ENCODE measurements around the gene PPP6R2. TPM values are rescaled to one million over a fixed set of nuclear protein-coding genes. Genes with fewer than 3 reads are reported as not detected.

The PPP6R2 gene
- polyA plus RNA-seq, 1 experiment: 26.6 TPM

- H3K9me3 ChIP-seq (ENCODE audit: control insufficient read depth, insufficient read depth, low read length): no peaks in the 10 kb centered on the region
- no peak for DNase-seq (ENCODE audit: low read depth, low spot score)
- H3K4me3 ChIP-seq (ENCODE audit: low read depth, low read length): no peak overlapping the region
- TF ChIP-seq CTCF (IDR thresholded peaks at IDR 0.05; ENCODE audit: low read depth, low read length): no peak
- H3K27me3 ChIP-seq (ENCODE audit: control insufficient read depth, insufficient read depth, low read length): no peaks in the 10 kb centered on the region
- no peak overlapping the region for H3K27ac ChIP-seq (ENCODE audit: low read depth, low read length)
- ChIA-PET POLR2A (no interaction called here), CTCF (interaction anchor here (0.6 to 0.7 kb wide), 2 partner anchors 11 to 267 kb away, joined by 3 read pairs; no protein-coding TSS in a partner anchor)
Observed at GRCh38 chr22:50356186-50356585, 13.1 kb downstream of the PPP6R2 start.

DNA sequence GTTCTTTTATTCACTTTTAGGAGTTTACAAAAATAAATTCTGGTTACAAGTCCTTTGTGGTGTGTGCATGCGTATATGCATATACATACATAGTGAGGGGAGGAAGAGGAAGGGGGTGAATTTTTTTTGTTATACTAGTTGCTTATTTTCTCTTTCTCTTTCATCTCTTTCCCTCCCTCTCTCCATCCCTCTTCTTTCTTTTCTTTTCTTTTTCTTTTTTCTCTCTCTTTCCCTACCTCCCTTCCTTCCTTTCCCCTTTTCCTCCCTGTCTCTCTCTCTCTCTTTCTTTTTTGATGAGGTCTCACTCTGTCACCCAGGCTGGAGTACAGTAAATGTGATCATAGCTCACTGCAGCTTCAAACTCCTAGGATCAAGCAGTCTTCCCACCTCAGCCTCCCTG, 14.1 kb downstream of the PPP6R2 start:
- Histone ChIP-seq H3K27me3 (ENCODE audit: control insufficient read depth, insufficient read depth, low read length) (no peaks in the 10 kb centered on the region), H3K4me3 (ENCODE audit: low read depth, low read length) (no peak overlapping the region), H3K27ac (ENCODE audit: low read depth, low read length) (no peak overlapping the region), H3K9me3 (ENCODE audit: control insufficient read depth, insufficient read depth, low read length) (no peaks in the 10 kb centered on the region)
- no peak for TF ChIP-seq CTCF (IDR thresholded peaks at IDR 0.05; ENCODE audit: low read depth, low read length)
- DNase-seq (ENCODE audit: low read depth, low spot score): no peak
- ChIA-PET POLR2A (no interaction called here), CTCF (interaction anchor here (0.7 to 1.0 kb wide), 2 partner anchors 169 to 264 kb away, joined by 3 to 4 read pairs; partner anchors contain the start of gene SCO2)

- POLR2A ChIA-PET: no interaction called here
- Histone ChIP-seq H3K4me3 (ENCODE audit: low read depth, low read length) (no peak overlapping the region), H3K9me3 (ENCODE audit: control insufficient read depth, insufficient read depth, low read length) (no peaks in the 10 kb centered on the region), H3K27me3 (ENCODE audit: control insufficient read depth, insufficient read depth, low read length) (no peaks in the 10 kb centered on the region), H3K27ac (ENCODE audit: low read depth, low read length) (no peak overlapping the region)
- CTCF ChIA-PET: interaction anchor here (0.7 to 1.5 kb wide), 5 partner anchors 9 to 263 kb away, joined by 3 to 4 read pairs (median 4); partner anchors contain the start of genes SCO2 and SYCE3
- TF ChIP-seq CTCF (IDR thresholded peaks at IDR 0.05; ENCODE audit: low read depth, low read length): no peak
- no peak for DNase-seq (ENCODE audit: low read depth, low spot score)
Observed at GRCh38 chr22:50357756-50358155, 14.6 kb downstream of the PPP6R2 start.

DNA sequence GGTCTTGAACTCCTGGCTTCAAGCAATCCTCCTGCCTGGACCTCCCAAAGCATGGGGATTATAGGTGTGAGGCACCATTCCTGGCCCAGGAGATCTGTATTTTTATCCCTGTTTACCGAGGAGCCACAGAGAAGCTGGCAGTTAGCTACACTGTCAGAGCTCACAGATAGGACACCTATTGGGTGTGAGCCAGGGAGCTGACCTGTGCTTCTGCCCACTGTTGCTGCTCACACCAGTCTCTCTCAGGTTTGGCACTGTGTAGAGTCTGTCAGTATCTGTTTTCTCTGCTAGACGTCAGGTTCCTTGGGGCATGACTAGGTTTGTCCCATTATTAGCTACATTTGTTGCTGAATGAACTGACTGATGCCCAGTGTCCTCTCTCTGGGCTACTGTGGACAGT, 17.5 kb downstream of the PPP6R2 start:
- Histone ChIP-seq H3K9me3 (ENCODE audit: control insufficient read depth, insufficient read depth, low read length) (no peaks in the 10 kb centered on the region), H3K4me3 (ENCODE audit: low read depth, low read length) (no peak overlapping the region), H3K27ac (ENCODE audit: low read depth, low read length) (no peak overlapping the region), H3K27me3 (ENCODE audit: control insufficient read depth, insufficient read depth, low read length) (no peaks in the 10 kb centered on the region)
- CTCF ChIA-PET: no interaction called here
- DNase-seq (ENCODE audit: low read depth, low spot score): no peak
- POLR2A ChIA-PET: no interaction called here
- TF ChIP-seq CTCF (IDR thresholded peaks at IDR 0.05; ENCODE audit: low read depth, low read length): no peak

DNA sequence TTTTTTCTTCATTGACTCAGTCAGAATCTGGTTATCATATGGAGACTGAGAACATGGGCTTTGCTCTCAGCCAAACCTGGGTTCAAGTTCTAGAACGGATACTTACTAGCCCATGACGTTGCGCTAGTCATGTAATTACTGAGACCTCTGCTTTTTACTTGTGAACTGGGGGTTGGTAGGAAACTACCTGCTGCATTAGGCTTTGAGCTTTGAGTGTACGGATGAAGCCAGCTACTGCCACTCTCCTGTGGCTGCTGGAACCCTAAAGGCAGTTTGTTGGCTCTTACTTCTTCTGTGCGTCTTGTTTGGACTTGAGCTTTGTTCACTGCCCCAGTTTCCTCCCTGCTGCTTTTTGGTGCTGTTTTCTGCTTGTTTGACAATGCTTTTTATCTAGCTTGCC, 18.1 kb downstream of the PPP6R2 start:
- ChIA-PET CTCF (no interaction called here), POLR2A (no interaction called here)
- DNase-seq (ENCODE audit: low read depth, low spot score): no peak
- TF ChIP-seq CTCF (IDR thresholded peaks at IDR 0.05; ENCODE audit: low read depth, low read length): no peak
- Histone ChIP-seq H3K27me3 (ENCODE audit: control insufficient read depth, insufficient read depth, low read length) (no peaks in the 10 kb centered on the region), H3K9me3 (ENCODE audit: control insufficient read depth, insufficient read depth, low read length) (no peaks in the 10 kb centered on the region), H3K27ac (ENCODE audit: low read depth, low read length) (no peak overlapping the region), H3K4me3 (ENCODE audit: low read depth, low read length) (no peak overlapping the region)

Data from AG04450 (cell line).